Activated T-cell treated with anti-CD3 and anti-CD28 coated beads for 4 hours (primary cell): ENCODE results near the gene KCNN3.

Experiments used
- DNase-seq: peaks from one replicate; pipeline ENCODE4 v3.0.0-alpha.2; 2020

KCNN3 gene

DNA sequence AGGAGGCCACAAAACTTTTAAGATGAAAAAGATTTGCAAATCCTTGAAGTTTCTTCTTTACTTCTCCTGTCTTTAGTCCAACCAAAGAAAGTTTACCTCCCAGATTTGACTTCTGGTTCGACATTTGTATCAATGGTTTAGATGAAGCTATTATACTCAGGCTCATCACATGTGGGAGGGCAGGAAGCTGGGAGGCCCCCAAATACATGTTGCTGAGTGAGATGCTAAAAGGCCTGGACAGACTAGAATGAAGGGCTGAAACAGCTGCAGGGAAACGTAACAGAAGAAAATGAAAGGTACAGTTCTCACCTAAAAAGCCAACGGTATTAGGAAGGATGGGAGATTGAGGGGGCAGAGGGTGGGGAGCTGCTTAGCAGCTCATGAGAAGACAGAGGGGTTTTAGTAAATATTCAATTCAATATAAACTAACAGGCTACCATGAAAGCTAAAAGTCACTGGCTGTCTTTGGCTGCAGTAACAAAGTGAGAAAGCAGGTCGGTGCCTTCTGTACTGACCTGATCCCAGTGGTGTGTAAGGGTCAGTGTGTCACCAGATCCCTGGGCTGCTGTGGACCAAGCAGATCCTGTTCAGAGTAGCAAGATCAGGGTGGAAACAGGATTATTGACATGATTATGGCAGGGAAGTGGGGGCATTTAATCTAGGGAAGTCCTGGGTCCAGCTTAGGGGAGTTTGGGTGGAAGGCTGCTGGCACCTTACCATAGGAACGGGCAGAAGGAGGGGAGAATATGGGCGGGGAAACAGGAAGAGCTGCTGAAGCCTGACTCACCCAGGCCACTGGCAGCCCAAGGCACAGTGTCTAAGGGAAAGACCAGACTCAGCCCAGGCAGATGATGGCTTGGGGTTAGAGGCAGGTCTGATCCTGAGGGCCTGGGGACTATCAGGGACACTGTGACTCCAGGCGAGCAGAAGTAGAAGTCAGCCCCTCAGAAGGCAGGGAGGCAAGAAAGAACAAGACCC is 60.4 kb downstream of the KCNN3 start:
- no peak for DNase-seq

DNA sequence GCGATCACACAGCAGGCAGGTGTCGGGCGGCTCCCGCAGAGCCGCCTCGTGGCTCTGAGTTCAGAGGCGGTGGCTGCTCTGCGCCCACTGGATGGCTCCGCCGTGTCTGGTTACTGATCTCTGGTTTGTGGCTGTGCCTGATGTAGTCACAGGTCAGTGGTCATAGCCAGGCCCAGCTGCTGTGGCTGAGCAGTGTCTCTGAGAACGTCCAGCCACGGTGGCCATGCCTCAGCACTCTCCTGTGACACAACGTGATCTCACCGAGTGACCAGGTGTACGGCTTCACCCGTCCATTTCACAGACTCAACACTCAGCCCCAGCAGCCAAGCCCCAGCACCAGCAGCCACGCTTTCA is 61.2 kb downstream of the KCNN3 start:
- DNase-seq = no peak

DNA sequence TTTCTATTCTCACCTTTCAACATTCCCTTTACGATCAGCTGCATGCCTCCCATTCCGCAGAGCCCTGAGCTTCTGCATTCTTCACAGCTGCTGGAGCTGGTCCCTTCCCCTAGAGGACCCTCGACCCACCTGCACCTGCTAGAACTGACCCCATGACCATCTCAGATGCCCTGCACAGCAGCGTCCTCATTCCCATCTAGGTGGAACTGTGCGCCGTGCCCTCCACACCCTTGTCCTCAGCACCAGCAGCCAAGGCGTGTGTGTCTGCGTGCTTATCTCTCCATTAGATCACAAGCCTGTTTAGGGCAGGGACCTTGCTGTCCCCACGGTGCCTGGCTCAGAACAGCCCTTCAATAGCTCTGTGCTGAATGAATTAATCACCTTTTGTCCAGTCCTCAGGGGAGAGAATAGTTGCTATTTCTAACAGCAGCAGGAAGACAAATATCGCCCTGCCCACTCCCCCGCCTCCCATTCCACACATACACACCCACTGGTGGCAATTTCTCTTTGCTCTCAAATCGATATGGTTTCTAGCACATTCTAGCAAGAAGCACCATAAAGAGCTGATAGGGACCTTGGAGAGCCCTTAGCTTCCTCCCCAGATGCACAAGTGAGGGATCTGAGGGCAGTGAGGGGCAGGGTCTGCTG is 61.7 kb downstream of the KCNN3 start:
- no peak for DNase-seq

DNA sequence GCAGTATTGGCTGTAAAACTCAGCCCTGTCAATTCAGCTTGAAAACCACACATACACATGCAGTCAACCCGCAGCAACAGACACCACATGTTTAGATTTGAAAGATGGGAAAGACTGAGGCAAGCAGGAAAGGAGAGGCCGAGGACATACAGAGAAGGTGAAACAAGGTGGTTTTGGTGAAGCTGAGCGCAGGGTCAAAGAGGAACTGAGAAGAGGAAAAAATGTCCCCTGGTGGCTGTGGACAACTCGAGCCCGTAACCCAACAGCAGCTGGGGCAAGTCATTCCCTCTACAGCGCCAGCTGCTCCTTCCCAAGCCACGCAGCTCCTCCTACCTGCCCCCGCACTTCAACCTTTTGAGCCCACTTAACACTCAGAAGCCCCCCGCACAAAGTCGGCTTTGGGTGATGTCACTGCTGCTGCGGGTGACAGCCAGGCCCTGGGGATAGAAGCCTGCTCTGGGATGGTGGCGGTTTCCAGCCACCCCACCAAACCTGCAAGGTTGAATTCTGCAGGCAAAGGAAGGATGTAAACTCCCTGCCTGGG is 63.0 kb downstream of the KCNN3 start:
- no peak for DNase-seq

DNA sequence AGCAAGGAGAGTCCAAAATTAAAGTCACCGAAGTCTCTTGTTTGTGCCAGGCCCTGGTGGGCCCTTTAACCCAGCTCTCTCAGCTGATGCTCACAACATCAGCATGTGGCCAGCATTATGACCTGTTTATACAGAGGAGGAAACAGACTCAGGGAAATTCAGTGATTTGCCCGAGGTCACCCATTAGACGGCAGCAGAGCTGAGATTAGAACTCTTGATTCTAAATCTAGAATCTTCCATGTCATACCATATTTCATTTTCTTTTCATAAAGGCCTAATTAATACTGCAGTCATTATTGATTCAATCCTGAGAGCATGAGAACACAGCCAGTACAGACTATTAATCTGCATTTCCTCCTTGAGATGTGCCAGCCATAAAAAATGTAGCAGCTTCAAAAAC is 63.7 kb downstream of the KCNN3 start:
- no peak for DNase-seq

DNA sequence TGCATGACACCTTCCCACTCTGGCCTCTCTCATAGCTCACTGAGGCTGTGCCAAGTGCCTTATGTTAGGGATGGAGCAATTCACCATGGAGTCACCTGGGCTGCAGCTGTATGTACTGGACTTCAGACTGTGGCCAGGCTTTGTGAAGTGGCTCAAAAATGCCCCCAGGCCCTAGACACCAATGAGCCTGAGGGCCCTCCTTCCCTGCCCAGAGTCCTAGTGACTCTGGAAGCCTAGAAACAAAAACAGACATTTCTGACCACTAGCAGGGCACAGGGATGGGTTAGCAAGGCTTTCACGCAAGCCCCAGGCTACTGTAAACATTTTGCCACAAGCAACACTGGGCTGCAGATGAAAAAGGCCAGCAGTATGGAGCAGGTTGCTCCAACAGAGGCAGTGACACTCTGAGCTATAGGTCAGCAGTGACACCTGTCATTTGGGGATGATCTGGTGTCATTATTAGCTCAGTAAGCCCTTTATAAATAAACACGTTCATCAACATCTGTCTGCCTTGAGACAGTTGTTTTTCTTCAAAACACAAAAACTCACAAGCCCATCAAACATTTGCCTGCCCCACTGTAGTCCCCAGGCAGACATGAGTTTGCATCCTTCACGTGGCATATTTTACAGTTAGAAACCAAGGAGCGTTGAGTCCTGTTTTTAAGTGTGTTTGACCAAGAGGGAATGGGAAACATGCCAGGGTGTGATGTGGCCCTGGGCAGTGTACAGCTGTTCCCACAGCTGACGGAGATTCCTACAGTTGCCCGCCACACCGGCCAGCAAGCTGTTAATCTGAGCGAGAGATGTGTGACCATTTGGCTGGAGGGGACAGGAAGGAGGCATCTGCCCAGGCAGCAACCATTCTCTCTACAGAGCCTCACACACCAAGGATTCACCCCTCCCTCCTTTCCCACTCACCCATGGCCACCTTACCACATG is 66.8 kb downstream of the KCNN3 start:
- DNase-seq = no peak

DNA sequence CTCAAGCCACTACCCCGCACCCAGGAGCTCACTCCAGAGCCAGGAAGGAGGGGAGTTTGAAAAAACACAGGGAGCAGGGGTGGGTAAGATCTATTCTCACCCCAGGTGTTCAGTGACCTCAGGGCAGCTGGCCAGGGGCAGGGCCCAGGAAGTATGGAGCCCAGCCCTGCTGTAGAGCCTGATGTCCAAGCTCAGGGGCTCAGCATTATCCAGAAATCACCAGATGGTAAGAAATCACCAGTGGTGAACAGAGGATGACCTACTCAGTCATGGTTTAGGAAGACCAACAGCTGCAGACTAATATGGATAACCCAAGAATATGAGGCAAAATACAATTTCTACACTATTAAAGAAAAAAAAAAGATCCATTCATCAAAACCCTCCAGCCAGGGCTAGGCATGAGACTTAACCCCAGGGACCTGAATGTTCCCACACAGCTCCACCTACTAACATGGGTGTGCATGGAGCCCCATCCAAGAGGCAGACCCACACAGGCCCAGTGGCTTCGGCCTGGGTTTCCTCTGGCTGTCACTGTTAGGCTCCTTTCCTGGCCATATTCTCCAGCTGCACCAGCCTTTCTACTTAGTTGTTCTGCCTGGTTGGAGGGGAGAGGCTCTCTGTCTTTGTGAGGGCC is 67.6 kb downstream of the KCNN3 start:
- DNase-seq = no peak

DNA sequence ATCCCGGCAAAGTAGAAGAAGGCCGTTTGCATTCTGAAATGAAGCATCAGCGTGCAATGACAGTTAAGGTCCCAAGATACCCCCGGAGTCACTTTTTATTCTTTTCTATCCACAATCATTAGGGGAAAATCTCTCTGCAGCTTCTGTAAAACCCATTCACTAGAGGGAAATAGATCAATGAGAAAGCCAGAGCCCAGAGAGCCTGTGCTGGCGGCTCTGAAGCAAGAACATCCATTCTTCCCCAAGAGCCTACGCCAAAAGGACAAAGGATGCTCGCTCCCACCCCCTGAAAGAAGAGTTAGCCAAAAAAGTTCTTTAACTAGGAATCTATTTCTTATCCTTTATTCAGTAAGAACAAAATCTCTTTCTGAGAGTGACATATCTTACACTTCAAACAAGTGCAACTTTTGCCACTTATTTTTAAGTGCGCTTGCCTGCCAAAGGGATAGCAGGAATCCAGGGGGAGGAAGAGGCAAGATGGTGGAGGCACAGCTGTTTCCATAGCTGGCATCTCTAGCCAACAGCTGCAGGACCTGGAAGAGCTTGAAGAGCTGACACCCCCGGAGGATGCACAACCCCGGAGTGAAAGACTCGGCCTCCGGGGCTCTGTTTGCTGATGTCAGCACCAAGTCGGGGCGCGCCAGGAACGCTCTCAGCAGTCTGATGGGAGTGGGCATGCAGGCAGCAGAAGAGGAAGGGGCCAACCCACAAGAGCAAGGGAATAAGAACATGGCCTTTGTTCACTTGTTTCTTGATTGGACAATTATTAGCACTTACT is 68.7 kb downstream of the KCNN3 start:
- no peak for DNase-seq

DNA sequence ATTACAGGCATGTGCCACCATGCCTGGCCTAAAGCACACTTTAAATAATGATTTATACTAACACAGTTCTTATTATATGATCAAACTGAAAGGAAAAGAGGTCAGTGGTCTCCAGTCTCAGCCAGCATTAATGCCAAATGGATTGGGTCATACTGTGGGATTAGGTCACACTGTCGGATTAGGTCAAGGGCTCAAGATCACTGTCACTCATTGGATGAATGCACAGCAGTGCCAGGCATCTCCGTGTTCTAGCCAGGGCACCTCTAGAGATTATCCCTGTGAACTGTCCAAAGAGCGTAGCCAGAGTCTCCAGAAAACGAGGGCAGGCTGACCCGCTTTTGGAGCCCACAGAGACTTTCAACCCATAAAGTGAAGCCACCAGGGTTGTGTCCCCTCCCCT is 70.9 kb downstream of the KCNN3 start:
- DNase-seq = no peak

DNA sequence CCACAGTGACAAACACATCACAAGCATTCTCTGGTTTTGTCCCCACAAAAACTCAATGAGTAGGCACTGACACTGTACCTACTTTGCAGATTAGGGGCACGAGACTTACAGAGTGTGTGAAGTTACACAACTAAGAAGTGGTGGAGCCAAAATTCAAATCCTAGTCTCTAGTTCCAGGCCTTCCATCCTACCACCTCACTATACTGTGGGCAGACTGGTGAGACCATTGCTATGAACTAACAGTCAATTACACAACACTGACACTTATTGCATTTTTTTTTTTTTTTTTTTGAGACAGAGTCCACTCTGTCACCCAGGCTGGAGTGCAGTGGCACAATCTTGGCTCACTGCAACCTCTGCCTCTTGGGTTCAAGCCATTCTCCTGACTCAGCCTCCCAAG is 71.4 kb downstream of the KCNN3 start:
- DNase-seq = no peak

DNA sequence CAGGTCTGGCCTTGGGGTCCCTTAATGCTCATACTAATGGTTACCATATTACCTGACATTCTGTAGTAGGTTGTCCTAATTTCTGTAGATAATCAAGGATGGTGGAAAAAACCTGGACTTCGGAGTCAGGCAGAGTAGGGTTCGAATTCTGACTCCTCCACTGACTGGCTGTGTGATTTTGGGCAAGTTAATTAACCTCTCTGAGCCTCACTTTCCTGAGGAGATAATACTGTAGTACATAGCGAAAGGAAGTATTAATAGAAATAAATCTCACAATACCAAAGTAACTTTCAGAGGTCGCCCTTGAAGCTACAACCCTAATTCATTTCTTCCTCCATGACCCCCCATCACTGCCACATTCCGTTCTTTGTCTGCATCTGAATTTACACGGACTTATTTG is 72.9 kb downstream of the KCNN3 start:
- DNase-seq = no peak

DNA sequence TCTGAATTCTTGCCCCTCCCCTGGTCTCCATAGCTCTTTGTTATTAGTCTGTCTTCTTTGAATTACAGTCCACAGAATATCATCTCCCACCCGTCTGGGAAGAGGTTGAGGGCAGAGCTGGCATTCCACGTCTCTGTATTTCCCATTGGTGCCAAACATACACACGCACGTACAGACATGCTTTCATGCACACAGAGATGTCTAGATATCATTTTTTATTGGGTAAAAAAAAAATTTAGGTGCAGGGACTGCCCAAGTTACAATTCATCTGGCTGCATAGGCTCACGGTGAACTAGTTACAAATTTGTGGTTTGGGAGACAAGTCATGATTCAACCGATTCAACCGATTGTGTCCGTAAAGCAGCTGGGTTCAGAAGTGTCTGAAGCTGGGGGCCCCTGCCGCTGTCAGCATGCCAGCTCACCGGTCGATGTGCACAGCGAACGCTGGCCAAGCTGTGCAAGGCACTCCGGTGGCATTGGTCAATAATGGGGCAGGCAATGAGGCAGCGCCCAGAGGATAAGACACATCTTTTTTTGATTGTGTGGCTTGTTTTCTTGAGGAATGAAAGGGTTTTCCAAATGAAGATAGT is 73.7 kb downstream of the KCNN3 start:
- DNase-seq = no peak

DNA sequence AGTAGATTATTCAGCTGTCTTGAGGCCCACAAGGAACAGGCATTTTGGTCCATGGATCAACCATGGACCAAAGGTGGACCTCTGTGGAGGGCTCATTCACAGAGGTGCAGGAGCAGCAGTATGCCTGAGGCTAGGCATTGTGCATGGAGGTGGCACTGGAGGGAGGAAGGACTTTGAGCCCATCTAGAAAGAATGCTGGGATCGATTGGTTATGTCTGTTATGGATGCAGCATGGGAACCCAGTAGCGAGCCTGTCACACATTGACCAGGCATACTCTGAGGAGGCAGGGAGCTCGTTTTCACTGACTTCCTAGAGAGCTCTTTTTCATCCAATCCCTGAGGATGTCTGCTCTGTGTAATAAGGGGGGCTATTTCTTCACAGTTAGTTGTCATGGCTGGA is 75.5 kb downstream of the KCNN3 start:
- no peak for DNase-seq

DNA sequence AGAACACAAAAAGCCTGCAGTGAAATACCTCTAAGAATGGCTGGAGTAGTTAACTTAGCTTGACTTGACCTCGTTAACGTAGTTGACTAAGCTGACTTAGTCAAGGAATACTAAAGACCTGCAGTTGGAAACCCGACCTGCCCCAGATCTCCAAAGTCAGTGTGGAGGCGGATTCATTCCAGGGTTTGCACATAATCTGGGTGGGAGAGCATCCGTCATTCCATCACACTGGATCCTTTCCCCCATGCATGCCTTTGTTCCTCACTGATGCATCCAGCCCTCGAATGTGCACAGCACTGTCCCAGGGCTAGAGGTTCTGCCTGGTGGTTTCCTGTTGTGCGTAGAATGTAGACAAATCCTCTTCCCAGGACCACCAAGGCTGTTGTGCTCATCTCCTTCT is 76.4 kb downstream of the KCNN3 start:
- DNase-seq = no peak

DNA sequence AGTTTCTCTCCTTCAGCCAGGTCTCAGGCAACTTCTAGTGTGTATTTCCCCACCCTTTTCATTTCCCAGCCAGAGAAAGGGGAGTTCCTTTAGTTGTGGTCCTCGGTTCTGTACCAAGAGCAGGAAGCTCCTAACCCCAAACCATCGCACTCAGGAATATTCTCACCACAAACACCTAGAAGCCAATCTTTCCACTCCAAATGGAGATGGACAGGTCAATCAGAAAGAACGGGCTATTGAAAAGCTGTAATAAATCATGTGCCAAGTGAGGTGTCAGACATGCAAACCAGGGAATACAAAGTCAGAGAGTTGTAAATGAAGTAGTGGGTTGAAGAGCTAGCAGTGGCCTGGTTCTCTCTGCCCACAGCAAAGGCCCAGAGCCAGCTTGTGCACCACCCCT is 77.2 kb downstream of the KCNN3 start:
- DNase-seq = no peak

DNA sequence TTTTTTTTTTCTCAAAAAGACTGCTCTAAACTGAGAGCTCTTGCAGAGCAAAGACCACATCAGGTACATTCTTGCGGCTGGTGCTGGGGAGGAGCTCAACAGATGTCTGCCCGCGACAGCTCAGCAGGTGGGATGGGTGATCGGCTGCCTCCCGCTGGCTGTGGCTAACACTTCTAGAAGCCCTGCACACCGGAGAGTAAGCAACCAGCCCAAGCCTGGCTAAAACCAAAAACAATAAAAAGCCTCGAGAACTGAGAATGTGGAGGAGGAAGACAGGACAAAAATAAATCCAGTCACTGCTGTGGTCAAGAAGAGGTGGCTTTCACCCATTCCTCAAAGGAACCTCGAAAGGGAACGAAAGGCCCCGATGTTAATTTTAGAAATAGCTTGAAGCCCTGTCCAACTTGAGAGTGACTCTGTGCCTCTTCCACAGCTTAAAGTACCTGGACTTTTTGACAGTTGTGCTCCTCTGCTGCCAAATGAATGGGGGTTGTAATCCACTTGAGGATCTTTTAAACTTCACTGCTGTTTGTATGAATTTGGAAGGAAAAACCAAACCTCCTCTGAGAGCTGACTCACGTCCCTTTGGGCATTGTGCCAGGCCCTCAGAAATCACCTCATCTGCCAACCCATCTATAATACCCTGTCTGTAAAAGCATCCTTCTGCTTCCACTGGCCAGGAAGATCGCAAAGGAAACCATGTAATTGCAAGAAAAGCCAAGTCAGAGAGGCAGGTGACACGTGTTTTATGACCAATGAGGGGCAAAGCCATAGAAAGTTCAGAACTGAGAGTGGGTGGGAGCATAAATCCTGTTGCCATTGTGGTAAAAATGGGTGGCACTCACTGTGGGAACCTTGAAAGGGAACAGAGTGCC is 78.6 kb downstream of the KCNN3 start:
- DNase-seq = peak; percentile 61

DNA sequence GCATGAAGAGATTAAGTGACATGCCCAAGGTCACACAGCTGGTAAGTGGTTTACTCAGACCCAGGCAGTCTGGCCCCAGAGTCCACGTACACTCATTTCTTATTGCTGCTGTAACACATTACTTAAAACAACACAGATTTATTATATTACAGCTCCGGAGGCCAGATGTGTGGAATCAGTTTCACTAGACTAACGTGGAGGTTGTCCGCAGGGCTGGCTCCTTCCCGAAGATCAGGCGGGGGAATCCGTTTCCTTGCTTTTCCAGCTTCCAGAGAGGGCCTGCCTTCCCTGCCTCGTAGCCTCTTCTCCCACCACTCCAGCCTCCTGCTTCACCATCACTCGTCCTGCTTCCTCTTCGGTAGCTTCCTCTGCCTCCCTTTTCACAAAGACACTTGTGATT is 81.2 kb downstream of the KCNN3 start:
- no peak for DNase-seq

DNA sequence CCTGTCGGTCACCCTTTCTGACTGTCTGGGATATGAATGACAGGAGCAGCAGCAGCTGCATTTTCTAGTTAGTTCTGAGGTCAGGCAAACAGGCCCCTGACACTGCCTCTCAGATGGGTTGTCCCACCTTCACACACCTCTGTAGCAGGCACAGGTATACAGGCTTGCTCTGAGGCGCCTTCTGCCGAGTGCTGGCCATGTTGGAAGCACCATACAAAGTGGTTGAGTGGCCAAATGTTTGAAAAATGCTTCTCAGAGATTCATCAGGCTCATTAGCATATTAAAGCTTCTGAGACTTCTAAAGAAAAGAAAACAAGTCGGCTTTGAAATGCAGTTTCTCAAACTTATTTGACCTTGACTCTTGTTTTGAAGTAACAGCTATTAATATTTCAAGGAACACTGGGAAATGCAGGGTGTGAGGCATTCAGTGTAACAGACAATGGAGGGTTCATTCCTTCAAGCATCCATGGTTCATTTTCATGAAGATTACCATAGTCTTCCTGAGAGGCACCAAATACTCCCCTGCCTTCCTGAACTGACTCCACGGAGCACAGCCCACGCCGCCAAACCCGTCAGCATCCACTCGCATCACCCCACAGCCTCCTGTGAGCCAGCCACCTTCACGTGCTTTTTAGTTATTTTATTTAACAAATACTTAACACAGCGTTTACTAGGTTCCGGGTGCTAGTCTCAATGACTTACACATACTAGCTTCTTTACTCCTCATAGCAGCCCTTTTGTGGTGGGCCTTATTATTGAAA is 81.8 kb downstream of the KCNN3 start:
- DNase-seq = no peak

DNA sequence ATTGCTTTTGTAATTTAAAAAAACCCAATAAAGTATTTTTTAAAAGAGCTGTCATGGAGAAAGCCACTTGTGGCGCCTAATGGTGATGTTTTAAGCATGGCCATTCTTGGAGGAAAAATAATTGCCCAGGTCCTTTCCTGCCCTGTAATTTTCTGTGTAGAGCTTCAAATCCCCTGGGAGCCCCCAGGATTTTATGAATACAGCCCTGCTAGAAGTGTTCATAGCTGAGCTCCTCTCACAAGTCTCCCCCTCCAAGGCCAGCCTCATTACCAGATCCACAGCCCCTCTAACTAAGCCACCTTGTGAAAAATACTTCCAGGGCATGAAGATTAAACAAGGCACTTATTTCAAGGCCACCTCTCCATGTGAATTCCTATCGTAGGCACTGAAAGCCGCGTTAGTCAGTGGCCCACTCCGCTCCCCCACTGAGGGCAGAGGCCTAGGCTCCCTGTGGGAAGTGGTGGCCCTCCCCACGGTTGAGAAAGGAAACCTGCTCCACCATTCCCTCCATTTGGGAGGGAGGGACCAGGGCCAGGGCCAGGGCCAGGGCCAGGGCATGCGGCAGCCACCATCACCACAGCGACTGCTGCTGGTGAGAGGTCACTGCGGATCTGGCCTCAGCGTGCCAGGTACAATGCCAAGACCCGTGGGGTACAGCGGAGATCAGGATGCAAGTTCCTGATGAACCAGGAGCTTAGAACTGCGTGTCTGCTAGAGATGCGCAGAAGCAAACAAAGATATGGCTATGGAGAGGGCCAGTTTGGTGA is 83.1 kb downstream of the KCNN3 start:
- DNase-seq = no peak
